ENCODE data around the gene PDCD4. TPM values are rescaled to one million over a fixed set of nuclear protein-coding genes. Genes with fewer than 3 reads are reported as not detected.

PDCD4 gene
- total and polyA plus RNA-seq, 2 of the 8 experiments (the other 6 are each of a cell fraction or from before 2014, with no cell fraction given), result 3.3 to 26.8 TPM

DNA sequence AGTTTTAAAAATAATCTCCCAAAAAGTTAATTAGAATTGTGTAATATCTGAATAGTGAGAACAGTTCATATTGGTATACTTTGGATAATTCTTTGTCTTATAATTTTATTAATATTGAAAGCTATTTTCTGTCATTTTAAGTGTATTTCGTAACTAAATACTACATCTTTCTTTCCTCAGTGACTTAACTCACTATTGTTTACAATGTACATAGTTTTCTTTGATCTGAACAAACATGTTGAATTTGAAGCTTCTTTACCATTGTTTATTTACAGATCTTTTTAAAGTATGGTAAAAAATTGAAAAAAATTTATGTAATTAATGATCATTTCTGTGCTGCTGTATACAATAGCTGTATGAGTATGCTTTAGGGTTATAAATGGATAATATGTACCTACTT, 5.1 kb downstream of the PDCD4 start:
- H3K4me3 ChIP-seq (ENCODE audit: extremely low read depth in 1 of 4, insufficient read depth in 2 of 4, low read depth in 3 of 4, low read length in 4 of 4), result no peak overlapping the region
- CTCF ChIA-PET (ENCODE audit: partially characterized antibody), result interaction anchor here (0.6 kb wide), 1 partner anchor 224 kb away, joined by 3 read pairs; no protein-coding TSS in a partner anchor

More for the DNA sequence above, 5.1 kb downstream of the PDCD4 start:
- H3K36me3 ChIP-seq (ENCODE audit: control insufficient read depth in 2 of 4, insufficient read depth in 4 of 4, low read length in 3 of 4), result peaks cover 0 to 14% (median 1%) of the 10 kb centered on the region in 4 experiments; a peak in 2 of 8 replicates
- no peak overlapping the region for H3K4ac ChIP-seq (replicated peaks; ENCODE audit: insufficient read length, low read depth, low read length)
- H3K79me2 ChIP-seq (ENCODE audit: control insufficient read depth in 1 of 2, insufficient read depth in 2 of 2, low read length in 2 of 2), result peaks cover 0 to 11% of the 10 kb centered on the region in 2 experiments; a peak in 2 of 4 replicates
- H2BK15ac ChIP-seq (ENCODE audit: low read length), result no peak overlapping the region
- no peak overlapping the region for H3K27ac ChIP-seq (ENCODE audit: low read depth, low read length)
- H2BK20ac ChIP-seq (ENCODE audit: low read length), result no peak overlapping the region
- H3K18ac ChIP-seq (ENCODE audit: extremely low read depth, low read length), result no peak overlapping the region
- no peak overlapping the region for H3K14ac ChIP-seq (ENCODE audit: insufficient read length)
- POLR2A ChIA-PET (ENCODE audit: partially characterized antibody), result interaction anchor here (1.3 kb wide), 1 partner anchor 42 kb away, joined by 3 read pairs; no protein-coding TSS in a partner anchor
- H3K9me3 ChIP-seq (ENCODE audit: insufficient read depth in 2 of 2, low read depth in 1 of 2, low read length in 1 of 2), result no peaks in the 10 kb centered on the region
- no peak overlapping the region for H2BK5ac ChIP-seq (ENCODE audit: low read depth, low read length)
- H3K23ac ChIP-seq (ENCODE audit: insufficient read length), result no peak overlapping the region
- H3K23me2 ChIP-seq (ENCODE audit: low read depth, low read length), result no peaks in the 10 kb centered on the region
- H2AK5ac ChIP-seq (ENCODE audit: low read depth, low read length), result no peak overlapping the region
- no peak overlapping the region for H3K4me2 ChIP-seq (ENCODE audit: insufficient read depth in 1 of 2, low read depth in 2 of 2, low read length in 2 of 2)
- no peak overlapping the region for H2BK12ac ChIP-seq (ENCODE audit: low read depth, low read length)
- no peak overlapping the region for H3K56ac ChIP-seq (replicated peaks; ENCODE audit: insufficient read length, low read depth, low read length)
- H4K8ac ChIP-seq (ENCODE audit: extremely low read depth, insufficient read depth, low read length), result no peak overlapping the region
- no peaks in the 10 kb centered on the region for H3K4me1 ChIP-seq (replicated peaks in 1 of 4; ENCODE audit: control insufficient read depth in 3 of 4, insufficient read depth in 4 of 4, low read length in 3 of 4)
- FAIRE-seq (no peak), DNase-seq (ENCODE audit: low read depth in 1 of 2, low spot score in 2 of 2) (no peak)
- H4K5ac ChIP-seq (ENCODE audit: insufficient read length, low read depth, low read length), result no peak overlapping the region
- H2AFZ ChIP-seq (ENCODE audit: low read length), result no peak overlapping the region
- H4K20me1 ChIP-seq (replicated peaks in 1 of 2; ENCODE audit: control insufficient read depth in 1 of 2, insufficient read depth in 2 of 2, low read length in 2 of 2), result no peaks in the 10 kb centered on the region
- H3K79me1 ChIP-seq (ENCODE audit: low read depth, low read length), result no peaks in the 10 kb centered on the region; the same call in 1 of the 2 replicates
- WGBS, 2 experiments (ENCODE audit: extremely low coverage in 1 of 2, insufficient coverage in 1 of 2, insufficient read length in 1 of 2, insufficient replicate concordance in 2 of 2, low coverage in 1 of 2, low lambda C conversion rate in 2 of 2, missing lambda C conversion rate in 1 of 2), result 73% methylated on average over 1 of the region's 1 CpG; no CpG with 5 or more reads in 1 of the 2 experiments
- H4K91ac ChIP-seq (replicated peaks; ENCODE audit: insufficient read length, low read length), result no peak overlapping the region
- H2BK120ac ChIP-seq (replicated peaks; ENCODE audit: low read depth, low read length), result no peak overlapping the region
- H3K9ac ChIP-seq (replicated peaks in 1 of 4; ENCODE audit: extremely low read depth in 1 of 4, low read depth in 3 of 4, low read length in 3 of 4), result no peak overlapping the region
- no peaks in the 10 kb centered on the region for H3K27me3 ChIP-seq (replicated peaks in 1 of 4; ENCODE audit: control insufficient read depth in 3 of 4, extremely low read depth in 1 of 4, insufficient read depth in 3 of 4, low read length in 3 of 4)
